Endothelial cell of hepatic sinusoid (primary cell): ENCODE measurements around the gene INHBB.

Experiments used
- in situ Hi-C: cut with HindIII; loops from 2 replicates; pipeline ENCODE4 v1.10.0; 2017; ENCODE audit warnings: low sequenced_read_pairs

Gene INHBB

GRCh38 chr2:120394764-120395163 lies 48.8 kb downstream of the INHBB start:
- in situ Hi-C loops: no loop called here

- in situ Hi-C loops: no loop called here
Observed at GRCh38 chr2:120395221-120396012, 49.5 kb downstream of the INHBB start.

- in situ Hi-C loops: no loop called here
Observed at GRCh38 chr2:120396013-120396860, 50.3 kb downstream of the INHBB start.

- in situ Hi-C loops: no loop called here
Observed at GRCh38 chr2:120396861-120397811, 51.2 kb downstream of the INHBB start.

GRCh38 chr2:120398051-120398995 lies 52.4 kb downstream of the INHBB start:
- in situ Hi-C loops: no loop called here

GRCh38 chr2:120398996-120399888 lies 53.3 kb downstream of the INHBB start:
- in situ Hi-C loops: no loop called here

- in situ Hi-C loops: loop anchor here (5.0 to 10.0 kb wide), 4 partner anchors 33 to 72 kb away; partner anchors contain the start of gene INHBB
Observed at GRCh38 chr2:120399889-120400240, 53.9 kb downstream of the INHBB start.

GRCh38 chr2:120400551-120400950 lies 54.6 kb downstream of the INHBB start:
- in situ Hi-C loops: loop anchor here (5.0 to 10.0 kb wide), 4 partner anchors 33 to 72 kb away; partner anchors contain the start of gene INHBB
